GM19438 (cell line): ENCODE data around the gene DNAJB4.
A peak's percentile ranks its signal among the peaks of the same experiment; 100 is the strongest.
"Not testable (repeated sequence)": the region's sequence is repeated elsewhere in the genome, so short reads cannot be mapped to it uniquely, and the experiment has no call there.

Source experiments
- ATAC-seq: cut with Tn5 transposase; IDR thresholded peaks from one replicate; pipeline ENCODE4 v1.9.1; 2021; ENCODE audit warnings: low read depth; ENCODE audit not compliant: unreplicated experiment

DNAJB4 gene

DNA sequence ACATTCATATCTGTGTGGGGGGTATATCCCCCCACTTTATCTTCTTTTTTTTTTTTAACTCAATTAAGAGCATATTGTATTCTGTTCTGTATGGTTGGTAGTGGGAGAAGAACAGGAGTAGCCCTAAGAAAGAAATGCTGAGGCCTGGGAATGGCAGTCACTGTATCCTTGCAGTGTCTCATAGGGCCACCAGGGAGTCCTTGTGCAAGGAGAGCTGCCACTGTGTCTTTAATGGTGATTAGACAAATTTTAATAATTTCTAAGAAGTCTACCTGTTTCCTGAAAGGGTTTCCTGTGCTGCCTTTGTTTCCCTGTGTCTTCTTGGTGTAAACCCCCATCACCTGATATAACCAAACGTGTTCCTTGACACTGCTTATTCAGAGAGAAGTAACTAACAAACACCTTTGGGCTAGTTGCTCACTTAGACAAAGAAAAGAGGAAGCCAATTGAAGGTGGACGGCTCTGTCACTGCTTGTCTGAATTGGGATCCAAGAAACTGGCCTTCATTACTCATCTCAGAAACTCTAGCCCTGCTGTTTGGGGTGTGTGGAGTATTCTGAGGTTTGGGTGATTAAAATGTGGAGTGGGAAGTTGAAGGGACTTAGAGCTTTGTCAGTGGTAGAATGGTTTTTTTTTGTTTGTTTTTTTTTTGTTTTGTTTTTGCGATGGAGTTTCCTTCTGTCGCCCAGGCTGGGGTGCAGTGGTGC lies 56.3 kb downstream of the DNAJB4 start:
- peak; percentile 66 for ATAC-seq

DNA sequence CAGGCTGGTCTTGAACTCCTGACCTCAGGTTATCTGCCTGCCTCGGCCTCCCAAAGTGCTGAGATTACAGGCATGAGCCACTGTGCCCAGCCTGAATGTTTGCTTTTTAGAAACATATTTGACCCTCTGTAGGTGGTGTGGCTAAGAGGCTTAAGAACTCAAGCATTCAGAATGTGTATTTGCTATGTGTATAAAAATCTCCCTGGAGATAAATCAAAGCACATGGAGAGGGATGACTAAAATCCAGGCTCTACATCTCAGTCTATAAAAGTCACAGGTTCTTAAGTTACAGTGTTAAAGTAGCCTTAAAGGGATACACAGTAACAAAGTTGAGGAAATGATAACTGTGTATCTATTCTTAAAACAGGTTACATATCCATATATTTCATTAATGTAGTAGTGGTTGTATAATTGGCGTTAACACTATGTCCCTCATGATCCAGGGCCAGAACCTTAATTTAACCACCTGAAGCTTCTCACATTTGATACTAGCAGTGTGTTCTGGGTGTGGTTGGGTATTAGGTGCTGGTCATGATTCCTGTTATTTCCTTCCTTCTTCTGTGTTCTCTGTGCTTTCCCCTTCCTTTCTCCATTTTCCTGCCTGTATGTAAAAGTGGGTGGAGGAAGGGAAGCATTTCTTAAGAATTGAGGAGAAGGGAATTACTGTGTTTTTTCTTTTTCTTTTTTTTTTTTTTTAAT lies 57.2 kb downstream of the DNAJB4 start:
- no peak for ATAC-seq

DNA sequence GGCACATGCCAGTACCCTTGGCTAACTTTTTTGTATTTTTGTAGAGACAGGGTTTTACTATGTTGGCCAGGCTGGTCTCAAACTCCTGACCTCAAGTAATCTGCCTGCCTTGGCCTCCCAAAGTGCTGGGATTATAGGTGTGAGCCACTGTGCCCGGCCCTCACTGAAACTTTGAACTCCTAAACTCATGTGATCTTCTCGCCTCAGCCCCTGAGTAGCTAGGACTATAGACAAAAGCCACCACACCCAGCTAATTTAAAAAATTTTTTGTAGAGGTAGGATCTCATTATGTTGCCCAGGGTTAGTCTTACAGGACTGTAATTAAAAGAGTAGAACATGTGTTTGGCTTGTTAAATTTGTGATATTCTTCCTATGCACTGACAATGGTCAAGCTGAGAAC lies 60.1 kb downstream of the DNAJB4 start:
- ATAC-seq, result not testable (repeated sequence)
